ENCODE results near the gene SKIDA1.

DNA sequence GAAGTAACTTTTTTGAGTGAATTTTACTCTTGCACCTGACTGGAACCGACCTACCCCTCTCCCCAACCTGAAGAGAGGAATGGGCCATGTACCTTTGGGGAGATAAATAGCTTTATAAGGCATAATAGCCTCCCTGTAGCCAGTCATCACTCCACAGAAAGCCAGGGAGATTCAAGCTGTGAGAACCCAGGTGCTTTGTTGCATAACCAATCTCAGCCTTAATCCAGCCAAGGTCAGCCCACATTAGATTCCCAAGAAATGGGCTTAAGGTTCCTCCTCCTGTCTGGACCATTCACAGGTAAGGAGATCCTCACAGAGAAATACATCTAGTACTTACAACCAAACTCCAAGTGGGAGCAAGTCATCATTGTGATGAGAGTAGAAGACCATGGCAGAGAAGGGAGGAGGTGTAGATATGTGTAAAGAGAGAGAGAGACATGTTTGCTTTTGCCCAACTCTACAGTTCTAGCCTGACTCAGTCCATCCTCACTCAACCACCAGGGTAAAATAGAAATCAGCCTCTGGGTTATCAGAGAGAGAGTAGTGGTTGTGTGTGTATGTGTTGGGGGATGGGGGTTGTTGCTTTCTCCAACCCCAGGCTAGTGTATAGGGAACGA lies 23.6 kb downstream of the SKIDA1 start:
- TF ChIP-seq, protein P1, sequence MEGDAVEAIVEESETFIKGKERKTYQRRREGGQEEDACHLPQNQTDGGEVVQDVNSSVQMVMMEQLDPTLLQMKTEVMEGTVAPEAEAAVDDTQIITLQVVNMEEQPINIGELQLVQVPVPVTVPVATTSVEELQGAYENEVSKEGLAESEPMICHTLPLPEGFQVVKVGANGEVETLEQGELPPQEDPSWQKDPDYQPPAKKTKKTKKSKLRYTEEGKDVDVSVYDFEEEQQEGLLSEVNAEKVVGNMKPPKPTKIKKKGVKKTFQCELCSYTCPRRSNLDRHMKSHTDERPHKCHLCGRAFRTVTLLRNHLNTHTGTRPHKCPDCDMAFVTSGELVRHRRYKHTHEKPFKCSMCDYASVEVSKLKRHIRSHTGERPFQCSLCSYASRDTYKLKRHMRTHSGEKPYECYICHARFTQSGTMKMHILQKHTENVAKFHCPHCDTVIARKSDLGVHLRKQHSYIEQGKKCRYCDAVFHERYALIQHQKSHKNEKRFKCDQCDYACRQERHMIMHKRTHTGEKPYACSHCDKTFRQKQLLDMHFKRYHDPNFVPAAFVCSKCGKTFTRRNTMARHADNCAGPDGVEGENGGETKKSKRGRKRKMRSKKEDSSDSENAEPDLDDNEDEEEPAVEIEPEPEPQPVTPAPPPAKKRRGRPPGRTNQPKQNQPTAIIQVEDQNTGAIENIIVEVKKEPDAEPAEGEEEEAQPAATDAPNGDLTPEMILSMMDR (conservative IDR thresholded peaks at IDR 0.05; ENCODE audit: low read depth, low read length): no peak
- no peak for TF ChIP-seq CHD1 (IDR thresholded peaks at IDR 0.05; ENCODE audit: low read depth, low read length)
- TF ChIP-seq RAD21 (IDR thresholded peaks at IDR 0.05; ENCODE audit: low read length): no peak
- TF ChIP-seq POLR2A (IDR thresholded peaks at IDR 0.05; ENCODE audit: low read depth, low read length): no peak
- TF ChIP-seq, protein P2, sequence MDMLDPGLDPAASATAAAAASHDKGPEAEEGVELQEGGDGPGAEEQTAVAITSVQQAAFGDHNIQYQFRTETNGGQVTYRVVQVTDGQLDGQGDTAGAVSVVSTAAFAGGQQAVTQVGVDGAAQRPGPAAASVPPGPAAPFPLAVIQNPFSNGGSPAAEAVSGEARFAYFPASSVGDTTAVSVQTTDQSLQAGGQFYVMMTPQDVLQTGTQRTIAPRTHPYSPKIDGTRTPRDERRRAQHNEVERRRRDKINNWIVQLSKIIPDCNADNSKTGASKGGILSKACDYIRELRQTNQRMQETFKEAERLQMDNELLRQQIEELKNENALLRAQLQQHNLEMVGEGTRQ (IDR thresholded peaks at IDR 0.05; ENCODE audit: low read depth, low read length): no peak
- no peak for TF ChIP-seq MXI1 (IDR thresholded peaks at IDR 0.05; ENCODE audit: borderline replicate concordance, low read depth, low read length)
- TF ChIP-seq SMC3 (IDR thresholded peaks at IDR 0.05; ENCODE audit: low read depth, low read length): no peak
- no peak for TF ChIP-seq NFE2L2 (IDR thresholded peaks at IDR 0.05; ENCODE audit: low read depth, low read length)
